Muscle of arm (tissue), 12 donors: ENCODE results near the gene SRPRB. TPM values are rescaled to one million over a fixed set of nuclear protein-coding genes. Genes with fewer than 3 reads are reported as not detected.
"Not testable (repeated sequence)": the region's sequence is repeated elsewhere in the genome, so short reads cannot be mapped to it uniquely, and the experiment has no call there.

Experiments
- DNase-seq: peaks from one replicate; pipeline ENCODE4 v3.0.0-alpha.2; 2013
- polyA plus RNA-seq, 12 donors: library from polyadenylated mRNA; unstranded; fragments of 120-200 nt; gene quantifications; one replicate each; pipeline ENCODE4 v1.2.1, GENCODE V29; 2013; ENCODE audit not compliant: insufficient read length in 12 of 12

Gene SRPRB
- polyA plus RNA-seq, 12 donors: 17.9 to 47.2 (median 34.1) TPM; not detected in 1

DNA sequence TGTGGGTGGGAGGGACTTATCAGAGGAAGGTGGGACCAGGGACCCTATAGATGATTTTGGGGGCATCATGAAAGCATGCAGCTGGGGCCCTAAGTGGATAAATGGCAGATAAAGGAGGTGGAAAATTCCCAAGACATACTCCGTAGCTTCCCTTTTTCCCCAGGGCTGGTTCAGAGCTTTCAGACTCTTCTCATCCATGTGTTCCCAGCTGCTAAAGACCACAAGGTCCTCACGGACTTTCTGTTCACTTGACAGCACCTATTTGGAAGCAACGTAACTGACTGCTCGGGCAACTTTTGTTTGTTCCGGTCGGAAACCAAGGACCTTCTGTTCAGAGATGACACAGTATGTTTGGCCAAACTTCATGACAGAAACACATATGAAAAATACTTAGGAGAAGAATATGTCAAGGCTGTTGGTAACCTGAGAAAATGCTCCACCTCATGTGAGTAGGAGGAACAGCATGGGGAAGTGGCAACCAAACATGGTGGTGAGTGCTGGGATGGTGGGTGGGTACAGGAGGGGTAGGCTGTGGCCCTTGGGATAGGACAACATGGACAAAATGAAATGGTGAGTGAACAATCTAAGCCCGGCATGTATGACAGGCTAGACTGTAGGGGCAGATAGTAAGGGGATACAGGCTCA is 28.7 kb upstream of the SRPRB start:
- DNase-seq: no peak

DNA sequence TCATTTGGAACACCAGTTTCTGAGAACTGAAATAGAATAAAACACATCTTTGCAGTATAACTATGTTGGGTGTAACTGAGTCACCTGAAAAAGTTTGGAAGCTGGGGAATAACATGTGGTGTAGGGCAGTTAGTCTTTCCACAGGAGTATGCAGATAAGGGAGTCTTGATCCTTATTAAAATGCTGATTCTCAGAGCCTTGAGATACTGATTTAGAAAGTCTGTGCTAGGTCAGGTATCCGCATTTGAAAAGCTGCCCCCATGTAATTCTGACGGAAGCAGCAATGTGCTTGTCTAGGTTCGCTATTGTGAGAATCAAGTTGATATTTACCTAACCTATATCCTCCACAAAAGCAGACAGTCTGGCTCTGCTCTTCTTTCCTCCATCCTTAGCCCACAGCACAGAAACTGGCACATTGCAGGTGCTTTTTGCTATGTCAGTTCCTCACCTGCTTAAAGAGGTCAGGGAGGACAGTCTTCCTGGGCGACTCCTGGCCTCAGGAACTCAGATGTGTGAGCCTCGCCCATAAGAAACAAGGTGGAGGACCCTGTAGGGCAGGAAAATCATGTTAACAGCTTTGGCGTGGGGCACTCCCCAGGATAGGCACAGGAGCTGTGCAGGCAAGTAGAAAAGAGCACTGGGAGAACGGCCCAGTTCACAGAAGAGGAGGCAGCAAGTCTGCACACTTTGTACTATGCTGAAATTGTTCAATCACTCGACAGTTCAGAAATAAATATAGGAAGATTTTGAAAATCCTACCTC is 27.6 kb upstream of the SRPRB start:
- DNase-seq: no peak

DNA sequence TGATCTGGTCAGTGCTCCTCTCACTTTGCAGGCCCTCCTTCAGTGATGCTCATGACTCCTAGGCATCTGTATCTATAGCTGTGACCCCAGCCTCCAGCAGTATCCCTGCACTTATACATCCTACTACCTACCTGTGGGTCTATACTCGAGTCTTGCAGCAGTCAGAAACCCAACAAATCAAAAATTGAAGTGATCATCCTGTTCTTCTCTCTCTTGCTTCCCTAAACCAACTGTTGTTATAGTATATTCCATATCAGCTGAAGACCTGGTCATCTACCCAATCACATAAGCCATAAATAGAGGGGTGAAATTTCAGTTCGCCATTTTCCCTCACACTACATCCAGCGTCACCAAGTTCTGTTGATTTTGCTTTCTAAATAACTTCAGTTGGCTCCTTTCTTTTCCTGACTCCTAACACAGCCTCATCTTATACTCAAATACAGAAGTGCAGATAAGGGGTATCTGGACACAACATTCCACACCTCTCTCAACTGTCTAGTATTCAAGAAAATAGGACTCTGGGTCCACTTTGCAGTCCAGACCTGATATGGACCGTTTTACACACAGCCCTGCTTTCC is 25.9 kb upstream of the SRPRB start:
- no peak for DNase-seq

DNA sequence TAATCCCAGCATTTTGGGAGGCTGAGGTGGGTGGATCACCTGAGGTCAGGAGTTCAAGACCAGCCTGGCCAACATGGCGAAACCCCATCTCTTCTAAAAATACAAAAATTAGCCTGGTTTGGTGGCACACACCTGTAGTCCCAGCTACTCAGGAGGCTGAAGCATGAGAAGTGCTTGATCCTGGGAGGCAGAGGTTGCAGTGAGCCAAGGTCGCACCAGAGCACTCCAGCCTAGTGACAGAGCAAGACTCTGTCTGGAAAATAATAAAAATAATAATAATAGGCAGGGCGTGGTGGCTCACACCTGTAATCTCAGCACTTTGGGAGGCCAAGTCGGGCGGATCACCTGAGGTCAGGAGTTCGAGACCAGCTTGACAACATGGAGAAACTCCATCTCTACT is 24.9 kb upstream of the SRPRB start:
- DNase-seq: not testable (repeated sequence)

DNA sequence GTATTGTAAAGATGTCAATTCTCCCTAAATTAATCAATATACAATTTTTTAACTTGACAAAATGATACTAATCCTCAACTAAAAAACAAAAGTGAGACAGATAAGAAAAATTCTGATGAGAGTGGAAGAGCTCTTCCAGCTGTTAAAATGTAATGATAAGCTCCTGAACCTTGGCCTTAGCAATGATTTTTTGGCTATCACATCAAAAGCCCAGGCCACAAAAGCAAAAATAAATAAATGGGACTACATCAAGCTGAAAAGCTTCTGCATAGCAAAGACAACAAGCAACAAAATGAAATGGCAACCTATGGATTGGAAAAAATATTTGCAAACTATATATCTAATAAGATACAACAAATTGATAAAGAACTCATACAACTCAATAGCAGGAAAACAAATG is 24.0 kb upstream of the SRPRB start:
- no peak for DNase-seq

DNA sequence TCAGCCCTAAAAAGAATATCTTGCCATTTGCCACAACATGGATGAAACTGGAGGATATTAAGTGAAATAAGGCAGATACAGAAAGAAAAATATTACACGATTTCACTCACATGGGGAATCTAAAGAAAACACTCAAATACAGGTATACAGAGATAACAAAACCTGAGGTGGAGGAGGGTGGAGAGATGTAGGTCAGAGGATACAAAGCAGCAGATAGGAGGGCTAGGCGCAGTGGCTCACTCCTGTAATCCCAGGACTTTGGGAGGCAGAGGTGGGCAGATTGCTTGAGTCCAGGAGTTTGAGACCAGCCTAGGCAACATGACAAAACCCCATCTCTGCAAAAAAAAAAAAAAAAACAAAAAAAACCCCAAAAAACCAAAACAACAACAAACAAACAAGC is 23.2 kb upstream of the SRPRB start:
- DNase-seq: no peak

DNA sequence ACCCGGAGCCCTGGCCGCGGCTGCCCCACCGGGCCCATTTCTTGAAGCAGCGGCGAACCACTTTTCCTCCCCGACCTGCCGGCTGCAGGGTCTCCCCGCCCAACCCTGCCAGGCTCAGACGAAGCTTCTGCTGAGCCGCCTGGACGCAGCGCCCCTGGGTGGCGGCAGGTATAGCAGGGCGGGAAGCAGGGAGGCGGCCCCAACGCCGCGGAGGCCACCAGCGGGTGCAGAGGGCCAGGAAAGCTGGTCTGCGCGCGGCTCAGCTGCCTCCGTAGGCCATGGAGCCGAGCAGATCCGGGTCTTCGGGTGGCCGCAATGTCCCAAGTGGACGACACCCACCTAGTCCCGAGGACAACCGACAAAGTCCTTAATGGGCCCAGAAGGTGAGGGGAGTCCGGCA is 21.9 kb upstream of the SRPRB start:
- no peak for DNase-seq

DNA sequence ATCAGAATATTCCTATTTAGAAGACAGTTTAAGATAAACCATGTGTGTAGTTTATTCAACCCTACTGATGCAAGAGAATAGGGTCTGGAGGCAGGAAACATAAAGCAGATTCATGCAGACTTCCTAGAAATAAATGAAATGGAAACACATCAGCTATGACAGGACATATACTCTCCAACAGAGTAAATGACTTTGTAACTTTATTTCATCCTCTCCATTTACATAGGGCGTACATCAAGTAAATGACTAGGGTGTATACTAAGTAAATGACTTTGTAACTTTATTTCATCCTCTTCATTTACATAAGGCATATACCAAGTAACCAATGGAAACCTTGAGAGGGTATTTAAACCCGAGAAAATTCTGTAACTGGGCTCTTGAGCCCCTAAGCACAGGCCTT is 17.6 kb upstream of the SRPRB start:
- DNase-seq: no peak

DNA sequence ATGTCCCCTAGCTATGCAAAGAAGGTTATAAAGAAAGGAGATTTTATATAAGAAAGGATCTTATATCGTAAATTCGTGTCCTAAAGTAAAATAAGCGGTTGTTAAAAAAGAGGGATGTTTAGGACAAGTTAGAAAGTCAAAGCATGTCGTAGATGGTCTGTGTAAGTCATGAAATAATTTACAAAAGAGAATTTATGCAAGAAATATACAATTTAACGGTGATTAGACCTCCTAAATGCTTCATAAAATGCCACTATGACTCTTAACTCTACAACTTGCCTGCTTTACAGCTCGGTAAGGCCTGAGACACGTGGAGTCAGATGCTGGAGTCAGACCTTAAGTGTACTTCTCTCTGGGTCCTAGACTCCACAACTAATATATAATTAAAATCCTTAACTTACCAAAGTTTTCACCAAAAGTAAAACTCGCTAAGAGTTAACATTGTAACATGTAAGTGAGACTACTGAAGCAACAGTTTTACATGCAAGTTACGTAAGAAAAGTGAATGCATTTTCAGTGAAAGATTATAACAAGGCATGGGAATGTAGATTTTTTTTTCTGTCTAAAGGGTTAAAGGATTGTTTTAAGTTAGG is 13.3 kb upstream of the SRPRB start:
- no peak for DNase-seq

DNA sequence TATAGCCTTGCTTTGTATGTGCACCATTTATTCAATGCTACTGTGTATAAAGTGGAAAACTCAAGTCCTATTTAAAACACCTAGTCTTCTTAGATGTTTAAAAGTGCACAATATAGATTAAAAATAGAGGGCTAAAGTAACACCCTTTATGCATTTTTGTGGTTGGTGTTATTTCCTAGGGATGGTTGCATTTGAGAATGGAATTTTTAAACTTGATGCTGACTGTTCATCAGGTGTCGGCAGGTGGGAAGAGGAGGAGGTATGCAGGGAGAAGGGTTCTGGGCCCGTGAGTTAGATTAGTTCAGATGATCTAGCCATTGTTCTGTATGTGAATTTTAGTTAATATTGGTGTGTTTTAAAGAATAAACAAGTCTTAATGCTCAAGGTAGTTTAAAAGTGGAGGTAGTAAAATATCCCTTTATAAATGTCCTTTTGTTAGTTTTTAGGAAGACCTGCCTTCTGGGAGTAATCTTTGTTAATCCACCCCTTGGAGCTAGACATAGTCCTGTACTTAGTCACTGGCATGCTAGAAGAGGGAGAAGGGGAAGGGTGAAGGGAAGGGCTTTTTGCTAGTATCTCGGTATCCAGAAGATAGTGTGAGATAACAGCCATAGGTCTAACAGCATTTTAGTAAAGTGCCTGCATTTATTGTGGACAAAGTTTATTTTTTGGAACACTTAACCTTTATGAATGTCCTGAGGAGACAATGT is 8.1 kb upstream of the SRPRB start:
- DNase-seq: no peak

DNA sequence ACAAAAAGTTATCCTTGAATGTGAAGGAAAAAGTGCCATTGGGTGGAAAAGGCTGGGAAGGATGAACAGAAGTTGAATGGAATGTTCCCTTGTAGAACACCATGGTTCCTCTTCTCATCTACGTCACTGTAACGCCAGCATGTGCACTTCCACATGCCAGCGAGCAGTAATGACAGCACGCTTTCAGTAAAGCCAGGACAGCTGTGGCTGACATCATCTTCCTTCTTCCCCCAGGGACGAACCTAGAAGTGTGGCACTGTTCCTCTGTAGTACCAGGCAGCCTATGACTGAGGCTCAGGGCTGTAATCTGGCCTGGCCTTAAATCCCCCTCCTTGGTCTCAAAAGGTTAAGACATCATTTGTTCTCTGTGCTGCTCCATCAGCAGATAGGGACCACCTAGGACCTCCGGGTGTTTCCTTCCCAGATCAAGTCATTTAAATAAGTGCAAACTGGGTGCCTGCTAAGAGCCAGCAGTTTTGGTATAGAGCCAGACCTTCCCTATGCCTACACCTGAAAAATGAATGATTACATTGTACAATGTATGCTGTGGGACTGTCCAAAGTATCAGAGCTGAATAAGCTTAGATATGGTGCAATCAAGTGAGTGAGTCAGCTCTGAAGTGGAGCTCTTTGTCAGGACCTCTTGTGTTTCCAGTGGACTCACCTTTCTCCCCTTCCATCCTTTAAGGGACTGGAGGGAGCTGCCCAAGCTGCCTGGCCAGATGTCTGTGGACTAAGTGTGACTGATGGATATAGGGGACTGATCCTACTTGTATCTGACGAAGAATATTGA is 5.6 kb upstream of the SRPRB start:
- no peak for DNase-seq

DNA sequence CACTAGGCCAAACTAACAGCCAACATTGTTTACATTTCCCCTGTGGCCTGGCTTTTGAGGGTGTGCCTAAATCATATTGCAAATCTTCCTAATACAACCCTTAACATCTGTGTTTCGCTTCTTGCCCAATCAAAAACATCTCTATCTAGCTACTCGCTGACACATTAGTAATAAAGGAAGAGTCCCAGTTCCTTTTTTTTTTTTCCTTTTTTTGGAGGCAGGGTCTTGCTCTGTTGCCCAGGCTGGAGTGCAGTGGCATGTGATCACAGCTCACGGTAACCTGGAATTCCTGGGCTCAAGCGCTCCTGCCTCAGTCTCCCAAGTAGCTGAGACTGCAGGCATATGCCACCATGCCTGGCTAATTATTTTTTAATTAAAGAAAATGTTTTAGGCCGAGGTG is 2.1 kb upstream of the SRPRB start:
- no peak for DNase-seq

DNA sequence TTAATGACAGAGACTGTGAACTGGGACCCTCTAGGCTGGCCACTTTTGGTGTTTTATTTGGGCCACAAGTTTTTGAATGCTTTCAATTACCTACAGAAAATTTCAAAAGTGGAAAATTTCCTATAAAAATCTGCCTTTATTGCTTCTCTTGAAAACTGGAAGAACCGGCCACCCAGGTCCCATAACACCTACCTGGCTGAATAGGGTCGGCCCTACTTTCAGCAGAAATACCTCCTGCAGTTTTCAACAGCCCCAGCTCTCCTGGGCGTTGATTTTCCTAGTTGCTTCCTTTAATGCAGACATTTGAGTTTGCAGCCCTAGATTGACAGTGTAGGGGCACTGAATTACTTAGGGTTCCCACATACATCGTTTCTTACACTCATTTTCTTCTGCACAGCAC is 719 bp upstream of the SRPRB start:
- no peak for DNase-seq

DNA sequence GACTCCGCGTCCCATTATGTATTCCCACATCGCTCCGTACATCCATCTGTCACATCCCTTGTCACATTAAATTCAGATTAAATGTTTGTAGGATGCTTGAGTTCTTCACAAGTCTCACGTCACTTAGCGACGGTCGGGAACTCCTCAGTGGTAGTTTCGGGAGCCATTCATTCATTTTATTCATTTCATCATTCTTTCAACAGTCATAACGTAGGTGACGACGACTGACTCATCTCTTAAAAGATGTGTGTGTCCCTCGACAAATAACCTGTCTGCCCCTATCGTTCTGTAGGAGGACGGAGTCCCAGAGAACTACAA is 272 bp upstream of the SRPRB start:
- no peak for DNase-seq

DNA sequence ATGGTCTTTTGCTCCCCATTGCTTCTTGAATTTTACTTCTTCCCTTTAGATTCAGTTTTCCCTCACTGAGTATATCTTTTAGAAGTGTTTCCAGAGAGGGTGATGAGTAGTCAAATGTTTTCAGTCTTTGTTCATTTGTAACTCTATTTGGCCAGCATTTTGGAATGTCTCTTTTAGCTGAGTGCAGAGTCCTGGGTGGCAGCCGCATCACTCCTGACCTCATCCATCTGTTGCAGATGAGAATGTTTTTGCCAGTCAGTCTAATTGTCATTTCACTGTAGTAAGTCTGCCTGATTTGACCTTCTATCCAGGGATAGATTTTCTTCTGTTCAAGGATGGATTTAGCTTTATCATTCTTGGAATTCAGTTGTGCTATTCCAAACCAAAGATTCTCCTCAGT is 7.3 kb downstream of the SRPRB start:
- DNase-seq: no peak

DNA sequence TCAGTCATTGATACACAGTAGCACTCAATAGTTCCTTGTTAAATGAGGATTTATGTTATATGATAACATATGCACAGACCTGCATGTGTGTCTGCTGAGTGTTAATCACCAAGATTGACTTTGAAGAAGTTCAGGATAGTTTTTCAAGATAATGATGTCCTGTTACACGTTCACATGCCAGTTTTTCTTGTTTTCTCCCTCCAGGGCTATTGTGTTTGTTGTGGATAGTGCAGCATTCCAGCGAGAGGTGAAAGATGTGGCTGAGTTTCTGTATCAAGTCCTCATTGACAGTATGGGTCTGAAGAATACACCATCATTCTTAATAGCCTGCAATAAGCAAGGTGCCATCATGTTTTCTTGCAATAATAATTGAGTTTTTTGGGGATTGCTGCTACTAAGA is 9.8 kb downstream of the SRPRB start:
- no peak for DNase-seq

DNA sequence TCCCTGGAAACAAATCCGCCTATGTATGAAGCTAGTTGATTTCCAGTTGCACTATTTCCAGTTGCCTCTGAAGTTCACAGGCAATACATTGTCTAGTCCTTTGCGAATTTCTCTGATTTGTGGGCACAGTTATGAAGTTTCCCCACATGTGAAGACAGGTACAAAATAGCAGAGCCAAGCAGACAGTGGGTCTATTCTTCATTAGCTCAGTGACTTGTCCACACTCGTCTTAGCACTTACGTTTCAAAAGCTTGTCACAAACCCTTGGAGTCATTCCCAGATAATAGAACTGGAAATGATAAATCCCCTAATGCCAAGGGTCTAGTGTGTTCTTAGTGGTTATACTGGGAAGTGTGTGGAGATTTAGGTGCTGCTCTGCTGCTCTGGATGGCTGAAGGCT is 14.5 kb downstream of the SRPRB start:
- no peak for DNase-seq

DNA sequence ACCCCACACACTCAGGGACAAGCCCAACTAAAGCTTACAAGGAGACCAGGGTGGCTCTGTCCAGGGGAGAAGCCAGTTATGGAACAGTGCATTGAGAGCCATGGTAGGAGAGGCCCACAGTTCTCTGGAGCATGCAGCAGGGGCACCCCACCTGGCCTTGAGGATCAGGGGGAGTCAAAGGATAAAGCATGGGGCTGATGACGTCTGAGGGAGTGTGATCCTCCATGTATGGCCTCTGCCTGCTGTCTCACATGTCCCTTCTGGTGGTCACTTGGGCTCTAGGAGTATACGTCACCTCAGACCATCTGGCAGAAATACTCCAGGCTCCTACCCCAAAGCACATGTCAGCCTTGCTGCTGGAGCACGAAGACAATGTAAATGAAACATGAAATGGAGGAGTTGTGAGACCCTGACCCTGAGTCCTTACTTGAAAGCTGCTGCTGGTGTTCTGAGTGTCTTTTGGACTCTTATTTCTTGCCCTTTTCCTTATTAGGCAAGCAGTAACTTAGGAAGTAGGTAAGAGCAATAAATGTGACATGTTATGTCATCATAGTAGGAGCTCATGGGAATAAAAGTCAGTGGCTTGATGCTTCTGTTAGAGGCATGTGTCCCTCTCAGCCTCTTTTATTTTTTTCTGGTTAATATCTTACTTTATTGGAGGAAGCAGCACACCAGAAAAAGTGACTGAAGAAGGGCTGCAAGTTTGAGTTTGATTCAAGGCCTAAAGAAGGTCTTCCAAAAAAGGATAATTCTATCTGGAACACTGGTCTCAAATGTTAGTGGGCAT is 15.5 kb downstream of the SRPRB start:
- DNase-seq: no peak

DNA sequence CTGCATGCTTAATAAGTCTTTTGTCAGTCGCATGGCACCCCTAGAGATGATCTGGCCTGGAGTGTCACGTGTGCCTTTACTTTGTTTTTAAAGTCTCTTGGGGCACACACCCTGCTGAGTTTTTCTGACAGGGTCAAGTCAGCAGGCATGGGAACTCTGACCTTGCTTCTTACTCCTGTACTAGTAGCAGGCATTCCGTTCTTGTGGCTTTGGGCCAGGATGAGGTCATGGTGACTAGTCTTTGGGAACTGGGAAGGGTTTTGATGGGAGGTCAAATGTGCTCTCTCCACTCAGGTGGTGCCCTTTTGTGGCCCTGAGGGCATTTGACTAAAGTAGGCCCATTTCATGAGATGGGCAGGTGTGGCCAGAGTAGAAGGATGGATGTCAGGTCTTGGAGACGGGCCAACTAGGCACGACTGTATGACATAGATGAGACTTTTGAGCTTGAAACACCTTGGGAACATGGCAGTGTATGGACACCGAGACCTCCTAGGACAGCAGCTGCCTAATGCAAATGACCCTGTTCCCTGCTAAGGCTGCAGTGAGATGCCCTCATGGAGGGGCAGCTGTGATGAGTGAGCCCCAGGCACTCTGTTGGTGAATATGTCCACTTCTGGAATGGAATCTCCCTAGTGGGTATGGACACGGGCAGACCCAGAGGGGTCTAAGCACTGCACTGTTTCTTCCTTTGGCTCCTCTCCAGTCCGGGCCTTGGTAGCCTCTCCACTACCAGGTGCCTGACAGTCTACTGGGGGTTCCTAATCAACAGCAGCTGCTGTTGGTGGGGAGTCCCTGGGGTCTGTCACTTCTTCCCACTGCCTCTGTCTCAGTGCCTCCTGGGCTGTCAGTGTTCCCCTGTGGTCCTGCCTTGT is 16.4 kb downstream of the SRPRB start:
- DNase-seq: no peak

DNA sequence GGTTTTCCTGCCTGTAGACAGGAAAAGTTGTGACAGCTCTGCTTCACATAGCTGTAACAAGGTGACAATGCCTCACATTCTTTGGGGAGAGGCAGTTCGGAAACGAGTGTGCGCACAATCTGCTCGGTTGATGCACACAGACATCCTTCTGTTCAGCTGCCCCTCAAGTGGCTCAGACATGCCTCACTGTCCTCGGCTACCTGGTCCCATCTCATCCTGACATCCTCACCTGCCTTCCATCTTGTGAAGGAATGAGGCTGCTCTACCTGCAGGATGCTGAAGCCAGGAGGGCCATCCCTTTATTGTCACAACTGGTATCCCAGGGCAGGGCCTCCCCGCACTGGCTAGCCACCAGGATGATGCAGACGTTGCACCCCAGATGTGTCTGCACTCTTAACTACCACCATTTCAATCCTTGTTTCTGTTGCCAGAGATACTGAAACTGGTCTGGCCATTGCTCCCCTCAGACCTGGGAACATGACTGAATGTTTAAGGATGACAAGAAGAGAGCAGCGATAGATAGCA is 19.4 kb downstream of the SRPRB start:
- DNase-seq: no peak
